ENCODE measurements around the gene KIF5A. TPM values are rescaled to one million over a fixed set of nuclear protein-coding genes. Genes with fewer than 3 reads are reported as not detected.

The KIF5A gene
- total RNA-seq, 1 donor from 2014 or later: 0.40 TPM

GRCh38 chr12:57522887-57523705 is 26.7 kb upstream of the KIF5A start:
- no peaks in the 10 kb centered on the region for H3K27me3 Mint-ChIP-seq (ENCODE audit: low read depth)
- DNase-seq (ENCODE audit: low spot score in 2 of 2, unreplicated experiment in 2 of 2): peak; percentile 60 to 66
- H3K4me1 Mint-ChIP-seq: peaks cover 46% of the 10 kb centered on the region
- H3K4me3 Mint-ChIP-seq: peak overlapping the region; percentile 96
- peak overlapping the region; percentile 99 for H3K27ac Mint-ChIP-seq
- H3K9me3 Mint-ChIP-seq: no peaks in the 10 kb centered on the region
- H3K36me3 Mint-ChIP-seq: peaks cover 6% of the 10 kb centered on the region
- TF ChIP-seq CTCF (IDR thresholded peaks at IDR 0.05; ENCODE audit: unreplicated experiment): no peak

DNA sequence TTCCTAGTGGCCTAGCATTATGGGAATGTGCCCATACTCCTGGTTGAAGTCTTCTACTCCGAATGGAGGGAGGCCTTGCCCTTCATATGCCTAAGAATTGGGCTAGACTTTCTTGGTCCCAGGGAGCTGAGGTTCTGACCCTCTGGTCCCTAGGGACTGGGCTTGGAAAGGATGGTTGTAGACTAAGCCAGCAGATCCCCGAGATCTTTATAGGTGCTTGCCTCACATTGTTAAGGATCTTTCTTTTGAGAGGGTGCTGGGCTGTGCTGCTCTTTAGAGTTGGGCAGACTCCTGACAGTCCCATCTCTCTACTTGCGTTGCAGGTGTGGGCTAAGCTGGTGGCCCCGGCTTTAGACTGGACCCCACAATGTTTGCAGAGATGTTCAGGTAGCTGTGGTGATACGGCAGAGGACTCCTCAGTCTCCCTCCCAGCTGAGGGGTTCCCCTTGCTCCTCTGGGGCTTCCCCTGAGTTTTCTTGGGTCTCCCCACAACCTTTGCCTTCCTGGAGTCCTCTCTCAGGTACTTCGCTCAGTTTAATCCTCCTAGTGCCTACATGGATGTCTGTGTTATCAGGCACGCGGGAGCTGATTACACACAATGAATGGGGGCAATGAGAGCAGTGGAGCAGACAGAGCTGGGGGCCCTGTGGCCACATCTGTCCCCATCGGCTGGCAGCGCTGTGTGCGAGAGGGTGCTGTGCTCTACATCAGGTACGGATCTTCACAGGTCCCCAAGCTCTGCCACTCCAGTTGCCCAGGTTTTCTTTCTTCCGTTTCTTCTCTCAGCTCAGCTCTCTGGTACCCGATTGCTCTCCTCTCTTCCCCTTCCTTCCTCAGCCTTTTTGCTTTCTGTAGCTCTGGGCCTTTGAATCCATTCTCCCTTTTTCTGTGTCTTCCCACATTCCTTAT is 25.9 kb upstream of the KIF5A start:
- Mint-ChIP-seq H3K4me1 (peaks cover 39% of the 10 kb centered on the region), H3K36me3 (peaks cover 5% of the 10 kb centered on the region), H3K9me3 (no peaks in the 10 kb centered on the region), H3K4me3 (peak overlapping the region; percentile 96), H3K27ac (peak overlapping the region; percentile 99), H3K27me3 (ENCODE audit: low read depth) (no peaks in the 10 kb centered on the region)
- DNase-seq (ENCODE audit: low spot score in 2 of 2, unreplicated experiment in 2 of 2): no peak
- TF ChIP-seq CTCF (IDR thresholded peaks at IDR 0.05; ENCODE audit: unreplicated experiment): no peak

GRCh38 chr12:57524814-57525614 is 24.8 kb upstream of the KIF5A start:
- Mint-ChIP-seq H3K4me3 (peak overlapping the region; percentile 96), H3K4me1 (peaks cover 33% of the 10 kb centered on the region), H3K27ac (peak overlapping the region; percentile 99), H3K36me3 (peaks cover 6% of the 10 kb centered on the region), H3K27me3 (ENCODE audit: low read depth) (no peaks in the 10 kb centered on the region), H3K9me3 (no peaks in the 10 kb centered on the region)
- DNase-seq (ENCODE audit: low spot score in 2 of 2, unreplicated experiment in 2 of 2): no peak
- TF ChIP-seq CTCF (IDR thresholded peaks at IDR 0.05; ENCODE audit: unreplicated experiment): no peak

DNA sequence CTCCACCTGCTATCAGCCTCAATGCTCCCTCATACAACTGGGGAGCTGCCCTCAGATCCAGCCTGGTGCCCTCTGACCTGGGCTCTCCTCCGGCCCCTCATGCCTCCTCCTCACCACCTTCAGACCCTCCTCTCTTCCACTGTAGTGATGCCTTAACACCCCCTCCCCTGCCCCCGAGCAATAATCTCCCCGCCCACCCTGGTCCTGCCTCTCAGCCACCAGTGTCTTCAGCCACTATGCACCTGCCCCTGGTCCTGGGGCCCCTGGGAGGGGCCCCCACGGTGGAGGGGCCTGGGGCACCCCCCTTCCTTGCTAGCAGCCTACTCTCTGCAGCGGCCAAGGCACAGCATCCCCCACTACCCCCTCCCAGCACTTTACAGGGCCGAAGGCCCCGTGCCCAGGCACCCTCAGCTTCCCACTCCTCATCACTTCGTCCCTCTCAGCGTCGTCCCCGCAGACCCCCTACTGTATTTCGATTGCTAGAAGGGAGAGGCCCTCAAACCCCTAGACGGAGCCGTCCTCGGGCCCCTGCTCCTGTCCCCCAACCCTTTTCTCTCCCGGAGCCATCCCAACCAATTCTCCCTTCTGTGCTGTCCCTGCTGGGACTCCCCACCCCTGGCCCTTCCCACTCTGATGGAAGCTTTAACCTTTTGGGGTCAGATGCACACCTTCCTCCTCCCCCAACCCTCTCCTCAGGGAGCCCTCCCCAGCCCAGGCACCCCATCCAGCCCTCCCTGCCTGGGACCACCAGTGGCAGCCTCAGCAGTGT is 24.0 kb upstream of the KIF5A start:
- H3K4me3 Mint-ChIP-seq: no peak overlapping the region
- no peaks in the 10 kb centered on the region for H3K27me3 Mint-ChIP-seq (ENCODE audit: low read depth)
- peaks cover 33% of the 10 kb centered on the region for H3K4me1 Mint-ChIP-seq
- H3K27ac Mint-ChIP-seq: no peak overlapping the region
- H3K9me3 Mint-ChIP-seq: no peaks in the 10 kb centered on the region
- DNase-seq (ENCODE audit: low spot score in 2 of 2, unreplicated experiment in 2 of 2): no peak
- H3K36me3 Mint-ChIP-seq: peaks cover 8% of the 10 kb centered on the region
- no peak for TF ChIP-seq CTCF (IDR thresholded peaks at IDR 0.05; ENCODE audit: unreplicated experiment)
